GM21737 (cell line): Measurements from ENCODE around the gene SLC43A2.
A peak's percentile ranks its signal among the peaks of the same experiment; 100 is the strongest.

Experiments used
- ATAC-seq: cut with Tn5 transposase; IDR thresholded peaks from one replicate; pipeline ENCODE4 v1.9.1; 2021; ENCODE audit warnings: mild to moderate bottlenecking, moderate library complexity; ENCODE audit not compliant: unreplicated experiment

SLC43A2 gene

GRCh38 chr17:1643999-1644492, 15.4 kb upstream of the SLC43A2 start:
- no peak for ATAC-seq

- ATAC-seq = no peak
These were observed 14.8 kb upstream of the SLC43A2 start for GRCh38 chr17:1643293-1643998.

GRCh38 chr17:1641065-1641403, 12.4 kb upstream of the SLC43A2 start:
- no peak for ATAC-seq

GRCh38 chr17:1640329-1641064, 11.9 kb upstream of the SLC43A2 start:
- no peak for ATAC-seq

- no peak for ATAC-seq
These were observed 11.0 kb upstream of the SLC43A2 start for GRCh38 chr17:1639549-1640180.

- ATAC-seq = no peak
These were observed 10.1 kb upstream of the SLC43A2 start for GRCh38 chr17:1638624-1639300.

GRCh38 chr17:1638171-1638590, 9.5 kb upstream of the SLC43A2 start:
- ATAC-seq = no peak

GRCh38 chr17:1636732-1637285, 8.2 kb upstream of the SLC43A2 start:
- no peak for ATAC-seq

GRCh38 chr17:1635675-1636465, 7.2 kb upstream of the SLC43A2 start:
- ATAC-seq = no peak

- no peak for ATAC-seq
These were observed 6.4 kb upstream of the SLC43A2 start for GRCh38 chr17:1634841-1635650.

- no peak for ATAC-seq
These were observed 2.0 kb upstream of the SLC43A2 start for GRCh38 chr17:1630662-1631061.

- ATAC-seq = peak; percentile 1
These were observed 1.1 kb upstream of the SLC43A2 start for GRCh38 chr17:1629504-1630310.

GRCh38 chr17:1628856-1629503, 346 bp upstream of the SLC43A2 start:
- peak; percentile 47 for ATAC-seq

- no peak for ATAC-seq
These were observed 1.3 kb downstream of the SLC43A2 start for GRCh38 chr17:1627182-1627981.

GRCh38 chr17:1626333-1626732, 2.3 kb downstream of the SLC43A2 start:
- ATAC-seq = no peak

- no peak for ATAC-seq
These were observed 3.1 kb downstream of the SLC43A2 start for GRCh38 chr17:1625581-1625980.

- no peak for ATAC-seq
These were observed 3.6 kb downstream of the SLC43A2 start for GRCh38 chr17:1625053-1625452.
